SK-N-MC (cell line): ENCODE measurements around the gene DLG2.

Experiments used
- EZH2 ChIP-seq: fragments of 200-600 bp; sonication (generic); IDR thresholded peaks from one replicate; pipeline ENCODE4 v1.6.1; 2017; ENCODE audit warnings: antibody characterized with exemption
- POLR2AphosphoS5 ChIP-seq: IDR thresholded peaks from 2 replicates; pipeline ENCODE4 v1.6.1; 2012; ENCODE audit warnings: mild to moderate bottlenecking, low read depth, low read length, borderline replicate concordance

DNA sequence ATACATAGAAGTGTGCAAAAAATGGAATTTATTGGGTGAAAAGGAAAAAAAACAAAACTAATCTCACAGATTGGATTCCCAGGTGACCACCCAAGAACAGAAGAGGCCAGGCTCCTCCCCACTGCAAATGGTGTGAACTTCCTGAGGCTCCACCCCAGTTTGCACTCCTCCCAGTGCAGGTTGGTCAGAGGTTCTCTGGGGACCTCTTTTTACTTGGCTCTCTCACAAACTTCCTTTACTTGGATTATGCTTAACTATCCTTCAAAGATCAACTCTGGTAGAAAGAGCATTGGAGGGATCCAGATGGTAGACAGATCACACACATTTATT lies 2202.0 kb downstream of the DLG2 start:
- no peak for TF ChIP-seq POLR2AphosphoS5
- no peak for TF ChIP-seq EZH2
